Activated CD4-positive, alpha-beta T cell treated with anti-CD3 and anti-CD28 coated beads, Interleukin-2, amount 10 ng/mL, durations not matched to agents 7 days and 5 days (primary cell): ENCODE measurements around the gene TMEM37. TPM values are rescaled to one million over a fixed set of nuclear protein-coding genes. Genes with fewer than 3 reads are reported as not detected.

Experiments used
- total RNA-seq, 2 experiments: library from RNA; stranded (reverse); gene quantifications; one replicate each; pipeline ENCODE4 v1.2.3, GENCODE V29; 2021

TMEM37 gene
- total RNA-seq, 2 experiments from 2014 or later, result not detected

Other genes with a start within 250 kb of the TMEM37 start
- under 1 TPM in 1 of 2 experiments, not detected in 1; 0.06 TPM for gene STEAP3, start 208.0 kb upstream of the TMEM37 start, total RNA-seq
- gene C2orf76, start 65.0 kb upstream of the TMEM37 start, total RNA-seq, result 1 to 10 TPM; 5.4 to 6.2 TPM
- gene DBI, start 64.9 kb upstream of the TMEM37 start, total RNA-seq, result 100 to 1,000 TPM; 130 to 136 TPM
- not detected for gene SCTR, start 92.6 kb downstream of the TMEM37 start, total RNA-seq
- gene CFAP221, start 112.6 kb downstream of the TMEM37 start, total RNA-seq, result not detected
- gene TMEM177, start 247.3 kb downstream of the TMEM37 start, total RNA-seq, result 1 to 10 TPM; 7.8 to 9.5 TPM